ENCODE data around the gene MAN1C1.

Gene MAN1C1

DNA sequence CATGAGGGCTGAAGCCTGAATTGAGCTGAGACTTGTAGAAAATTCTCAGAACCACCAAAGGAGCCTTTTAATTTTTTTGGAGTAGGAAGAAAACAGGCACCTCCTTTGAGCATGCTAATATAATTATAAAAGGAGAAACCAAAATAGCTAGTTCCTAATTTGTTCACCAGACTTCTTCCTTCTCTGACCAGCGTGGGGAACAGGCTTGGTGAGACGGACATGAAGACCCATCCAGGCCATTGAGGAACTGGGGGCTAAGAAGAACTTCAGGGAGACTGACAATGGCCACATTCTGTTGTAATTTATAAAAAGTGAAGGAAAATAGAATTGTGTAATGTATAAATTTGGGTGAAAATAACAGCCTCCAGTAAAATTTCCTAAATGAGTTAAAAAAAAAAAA is 62.6 kb downstream of the MAN1C1 start:
- no peak overlapping the region for H3K9ac ChIP-seq (ENCODE audit: low read length)
- no peak overlapping the region for H2AFZ ChIP-seq (ENCODE audit: low read depth, low read length, severe bottlenecking)
- TF ChIP-seq EZH2phosphoT487 (conservative IDR thresholded peaks at IDR 0.05; ENCODE audit: low read length), result no peak
- no peaks in the 10 kb centered on the region for H3K9me2 ChIP-seq (replicated peaks; ENCODE audit: insufficient read depth, low read length)
- H3K79me2 ChIP-seq (ENCODE audit: insufficient read depth, low read length), result no peaks in the 10 kb centered on the region
- no peaks in the 10 kb centered on the region for H3K36me3 ChIP-seq (ENCODE audit: low read length)
- no peaks in the 10 kb centered on the region for H4K20me1 ChIP-seq (ENCODE audit: low read depth, low read length)
- H3F3A ChIP-seq (ENCODE audit: insufficient read depth), result no peaks in the 10 kb centered on the region
- H3K4me3 ChIP-seq (ENCODE audit: insufficient read depth, low read length, poor library complexity, severe bottlenecking), result no peak overlapping the region
- H3K9me3 ChIP-seq (ENCODE audit: insufficient read depth, low read length), result no peaks in the 10 kb centered on the region
- no peaks in the 10 kb centered on the region for H3K27me3 ChIP-seq (ENCODE audit: low read length)
- no peak overlapping the region for H3K27ac ChIP-seq (ENCODE audit: low read depth, low read length)
- H3K4me2 ChIP-seq (ENCODE audit: low read depth, low read length, poor library complexity, severe bottlenecking), result no peak overlapping the region

DNA sequence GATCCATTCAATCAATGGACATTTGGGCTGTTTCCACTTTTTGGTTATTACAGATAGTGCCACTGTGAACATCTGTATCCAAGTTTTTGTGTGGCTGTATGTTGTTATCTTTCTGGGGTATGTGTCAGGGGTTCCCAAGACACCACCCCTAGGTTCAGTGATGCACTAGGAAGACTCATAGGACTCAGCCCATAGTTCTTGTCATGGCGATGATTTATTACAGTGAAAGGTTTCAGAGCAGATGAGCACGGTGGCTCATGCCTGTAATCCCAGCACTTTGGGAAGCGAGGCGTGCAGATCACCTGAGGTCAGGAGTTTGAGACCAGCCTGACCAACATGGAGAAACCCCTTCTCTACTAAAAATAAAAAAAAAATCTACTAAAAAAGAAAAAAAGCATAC is 64.1 kb downstream of the MAN1C1 start:
- Histone ChIP-seq H3F3A (ENCODE audit: insufficient read depth) (no peaks in the 10 kb centered on the region), H3K9me3 (ENCODE audit: insufficient read depth, low read length) (no peaks in the 10 kb centered on the region), H3K9me2 (replicated peaks; ENCODE audit: insufficient read depth, low read length) (no peaks in the 10 kb centered on the region), H3K4me2 (ENCODE audit: low read depth, low read length, poor library complexity, severe bottlenecking) (no peak overlapping the region), H3K27ac (ENCODE audit: low read depth, low read length) (no peak overlapping the region), H3K9ac (ENCODE audit: low read length) (no peak overlapping the region), H2AFZ (ENCODE audit: low read depth, low read length, severe bottlenecking) (no peak overlapping the region), H3K79me2 (ENCODE audit: insufficient read depth, low read length) (no peaks in the 10 kb centered on the region), H4K20me1 (ENCODE audit: low read depth, low read length) (no peaks in the 10 kb centered on the region), H3K4me3 (ENCODE audit: insufficient read depth, low read length, poor library complexity, severe bottlenecking) (no peak overlapping the region), H3K27me3 (ENCODE audit: low read length) (no peaks in the 10 kb centered on the region), H3K36me3 (ENCODE audit: low read length) (no peaks in the 10 kb centered on the region)
- TF ChIP-seq EZH2phosphoT487 (conservative IDR thresholded peaks at IDR 0.05; ENCODE audit: low read length), result no peak
- TF ChIP-seq, protein P1, sequence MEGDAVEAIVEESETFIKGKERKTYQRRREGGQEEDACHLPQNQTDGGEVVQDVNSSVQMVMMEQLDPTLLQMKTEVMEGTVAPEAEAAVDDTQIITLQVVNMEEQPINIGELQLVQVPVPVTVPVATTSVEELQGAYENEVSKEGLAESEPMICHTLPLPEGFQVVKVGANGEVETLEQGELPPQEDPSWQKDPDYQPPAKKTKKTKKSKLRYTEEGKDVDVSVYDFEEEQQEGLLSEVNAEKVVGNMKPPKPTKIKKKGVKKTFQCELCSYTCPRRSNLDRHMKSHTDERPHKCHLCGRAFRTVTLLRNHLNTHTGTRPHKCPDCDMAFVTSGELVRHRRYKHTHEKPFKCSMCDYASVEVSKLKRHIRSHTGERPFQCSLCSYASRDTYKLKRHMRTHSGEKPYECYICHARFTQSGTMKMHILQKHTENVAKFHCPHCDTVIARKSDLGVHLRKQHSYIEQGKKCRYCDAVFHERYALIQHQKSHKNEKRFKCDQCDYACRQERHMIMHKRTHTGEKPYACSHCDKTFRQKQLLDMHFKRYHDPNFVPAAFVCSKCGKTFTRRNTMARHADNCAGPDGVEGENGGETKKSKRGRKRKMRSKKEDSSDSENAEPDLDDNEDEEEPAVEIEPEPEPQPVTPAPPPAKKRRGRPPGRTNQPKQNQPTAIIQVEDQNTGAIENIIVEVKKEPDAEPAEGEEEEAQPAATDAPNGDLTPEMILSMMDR (IDR thresholded peaks at IDR 0.05; ENCODE audit: insufficient read depth, low read length, poor library complexity, severe bottlenecking), result no peak

GRCh38 chr1:25682059-25682601 is 65.5 kb downstream of the MAN1C1 start:
- no peaks in the 10 kb centered on the region for H3K9me3 ChIP-seq (ENCODE audit: insufficient read depth, low read length)
- TF ChIP-seq, protein P1 (IDR thresholded peaks at IDR 0.05; ENCODE audit: insufficient read depth, low read length, poor library complexity, severe bottlenecking), result no peak
- no peak for TF ChIP-seq EZH2phosphoT487 (conservative IDR thresholded peaks at IDR 0.05; ENCODE audit: low read length)
- H3K27ac ChIP-seq (ENCODE audit: low read depth, low read length), result no peak overlapping the region
- no peak overlapping the region for H3K4me2 ChIP-seq (ENCODE audit: low read depth, low read length, poor library complexity, severe bottlenecking)
- no peak overlapping the region for H2AFZ ChIP-seq (ENCODE audit: low read depth, low read length, severe bottlenecking)
- no peaks in the 10 kb centered on the region for H3F3A ChIP-seq (ENCODE audit: insufficient read depth)
- H4K20me1 ChIP-seq (ENCODE audit: low read depth, low read length), result no peaks in the 10 kb centered on the region
- no peaks in the 10 kb centered on the region for H3K79me2 ChIP-seq (ENCODE audit: insufficient read depth, low read length)
- H3K36me3 ChIP-seq (ENCODE audit: low read length), result no peaks in the 10 kb centered on the region
- no peaks in the 10 kb centered on the region for H3K27me3 ChIP-seq (ENCODE audit: low read length)
- H3K9me2 ChIP-seq (replicated peaks; ENCODE audit: insufficient read depth, low read length), result no peaks in the 10 kb centered on the region
- H3K4me3 ChIP-seq (ENCODE audit: insufficient read depth, low read length, poor library complexity, severe bottlenecking), result no peak overlapping the region
- H3K9ac ChIP-seq (ENCODE audit: low read length), result no peak overlapping the region

DNA sequence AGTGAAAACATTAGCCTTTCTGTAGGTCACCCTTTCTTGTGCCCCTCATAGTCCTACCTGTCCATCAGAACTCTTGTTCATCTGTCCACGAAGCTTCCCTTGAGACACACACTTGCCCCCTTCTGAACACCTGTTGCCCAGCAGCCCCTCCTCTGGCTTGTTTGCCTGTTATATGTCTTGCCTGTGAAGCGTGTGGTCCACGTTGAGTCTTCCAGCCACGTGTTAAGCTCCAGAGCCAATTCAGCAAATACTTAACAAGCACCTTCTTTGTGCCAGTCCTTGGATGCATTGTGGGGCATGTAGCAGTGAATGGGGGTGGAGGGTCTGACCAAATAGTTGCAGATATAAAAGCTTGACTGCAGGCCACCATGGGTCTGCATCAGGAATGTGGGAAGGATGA is 66.6 kb downstream of the MAN1C1 start:
- TF ChIP-seq, protein P1 (IDR thresholded peaks at IDR 0.05; ENCODE audit: insufficient read depth, low read length, poor library complexity, severe bottlenecking), result no peak
- TF ChIP-seq EZH2phosphoT487 (conservative IDR thresholded peaks at IDR 0.05; ENCODE audit: low read length), result no peak
- Histone ChIP-seq H3K27ac (ENCODE audit: low read depth, low read length) (no peak overlapping the region), H3K79me2 (ENCODE audit: insufficient read depth, low read length) (no peaks in the 10 kb centered on the region), H3F3A (ENCODE audit: insufficient read depth) (no peaks in the 10 kb centered on the region), H3K36me3 (ENCODE audit: low read length) (no peaks in the 10 kb centered on the region), H3K9ac (ENCODE audit: low read length) (no peak overlapping the region), H3K4me2 (ENCODE audit: low read depth, low read length, poor library complexity, severe bottlenecking) (no peak overlapping the region), H3K9me2 (replicated peaks; ENCODE audit: insufficient read depth, low read length) (no peaks in the 10 kb centered on the region), H3K4me3 (ENCODE audit: insufficient read depth, low read length, poor library complexity, severe bottlenecking) (no peak overlapping the region), H4K20me1 (ENCODE audit: low read depth, low read length) (no peaks in the 10 kb centered on the region), H2AFZ (ENCODE audit: low read depth, low read length, severe bottlenecking) (no peak overlapping the region), H3K9me3 (ENCODE audit: insufficient read depth, low read length) (no peaks in the 10 kb centered on the region), H3K27me3 (ENCODE audit: low read length) (no peaks in the 10 kb centered on the region)
